HepG2 (cell line): Measurements from ENCODE around the gene EIF5A2. TPM values are rescaled to one million over a fixed set of nuclear protein-coding genes. Genes with fewer than 3 reads are reported as not detected.

Experiments
- AKAP8 ChIP-seq: sonication (generic); formaldehyde crosslinking; IDR thresholded peaks from 2 replicates; pipeline ENCODE4 v1.5.1; 2020; ENCODE audit warnings: mild to moderate bottlenecking, missing genetic modification reagents
- CHD4 ChIP-seq: fragments of 200-600 bp; sonication (generic); IDR thresholded peaks from 2 replicates; pipeline ENCODE4 v1.7.0; 2017; ENCODE audit warnings: mild to moderate bottlenecking, low read length, borderline replicate concordance
- DDIT3 ChIP-seq: sonication (generic); formaldehyde crosslinking; IDR thresholded peaks from 2 replicates; pipeline ENCODE4 v1.4.0; 2020; ENCODE audit warnings: mild to moderate bottlenecking, missing genetic modification reagents
- ETV5 ChIP-seq: IDR thresholded peaks from 2 replicates; pipeline ENCODE4 v1.6.1; 2018; ENCODE audit warnings: missing biosample characterization, missing genetic modification reagents, inconsistent platforms, borderline replicate concordance
- GATAD2A ChIP-seq: IDR thresholded peaks from 2 replicates; pipeline ENCODE4 v1.6.1; 2016
- GTF2F1 ChIP-seq: fragments of 150-350 bp; IDR thresholded peaks from 2 replicates; pipeline ENCODE4 v1.6.1; 2014; ENCODE audit warnings: low read length
- HDAC2 ChIP-seq: sonication (generic); formaldehyde crosslinking; IDR thresholded peaks from 2 replicates; pipeline ENCODE4 v1.4.0; 2020; ENCODE audit warnings: missing genetic modification reagents
- LCORL ChIP-seq, 2 experiments: fragments of 450-650 bp in 1 of 2; sonication (generic) in 1 of 2; formaldehyde crosslinking in 1 of 2; IDR thresholded peaks; 2 replicates each; pipeline versions ENCODE4 v1.5.0 to v1.6.1; 2017 to 2020; ENCODE audit warnings: antibody characterized with exemption in 1 of 2, missing genetic modification reagents in 1 of 2
- MBD4 ChIP-seq: IDR thresholded peaks from 2 replicates; pipeline ENCODE4 v1.6.1; 2012; ENCODE audit warnings: low read length, inconsistent platforms, borderline replicate concordance
- MTERF4 ChIP-seq: sonication (generic); formaldehyde crosslinking; IDR thresholded peaks from 2 replicates; pipeline ENCODE4 v1.8.0; 2023; ENCODE audit warnings: mild to moderate bottlenecking, missing genetic modification reagents
- NFIB ChIP-seq: sonication (generic); formaldehyde crosslinking; IDR thresholded peaks from 2 replicates; pipeline ENCODE4 v1.9.0; 2021; ENCODE audit warnings: missing genetic modification reagents, mild to moderate bottlenecking, borderline replicate concordance
- NPAS2 ChIP-seq: sonication (generic); formaldehyde crosslinking; IDR thresholded peaks from 2 replicates; pipeline ENCODE4 v1.8.0; 2022; ENCODE audit warnings: mild to moderate bottlenecking, missing genetic modification reagents, borderline replicate concordance
- PAF1 ChIP-seq: IDR thresholded peaks from 2 replicates; pipeline ENCODE4 v1.6.1; 2016; ENCODE audit warnings: missing genetic modification reagents, missing compliant biosample characterization
- POLR2A ChIP-seq, 2 experiments: IDR thresholded peaks; 2 replicates each; pipeline ENCODE4 v1.6.1; 2011; ENCODE audit warnings: low read depth in 2 of 2, low read length in 2 of 2, mild to moderate bottlenecking in 1 of 2, moderate library complexity in 1 of 2; ENCODE audit not compliant: insufficient read depth in 1 of 2
- POLR2AphosphoS5 ChIP-seq: IDR thresholded peaks from 2 replicates; pipeline ENCODE4 v1.6.1; 2012; ENCODE audit warnings: low read depth, low read length
- RFXAP ChIP-seq: sonication (generic); formaldehyde crosslinking; IDR thresholded peaks from 2 replicates; pipeline ENCODE4 v1.4.0; 2020; ENCODE audit warnings: missing genetic modification reagents, borderline replicate concordance
- TCF12 ChIP-seq, 2 experiments: fragments of 450-650 bp in 1 of 2; sonication (generic) in 1 of 2; formaldehyde crosslinking in 1 of 2; IDR thresholded peaks; 2 replicates each; pipeline versions ENCODE4 v1.6.1 to v1.8.0; 2017 to 2022; ENCODE audit warnings: antibody characterized with exemption in 1 of 2, mild to moderate bottlenecking in 1 of 2, missing genetic modification reagents in 1 of 2, moderate library complexity in 1 of 2
- TOPORS ChIP-seq: sonication (generic); formaldehyde crosslinking; IDR thresholded peaks from 2 replicates; pipeline ENCODE4 v1.8.0; 2023; ENCODE audit warnings: mild to moderate bottlenecking, missing genetic modification reagents
- TRIM24 ChIP-seq: sonication (generic); formaldehyde crosslinking; IDR thresholded peaks from 2 replicates; pipeline ENCODE4 v1.8.0; 2022; ENCODE audit warnings: mild to moderate bottlenecking, missing genetic modification reagents
- ZIK1 ChIP-seq: sonication (generic); formaldehyde crosslinking; IDR thresholded peaks from 2 replicates; pipeline ENCODE4 v1.5.0; 2020; ENCODE audit warnings: mild to moderate bottlenecking, low read depth, missing genetic modification reagents, borderline replicate concordance
- ZNF792 ChIP-seq: IDR thresholded peaks from 2 replicates; pipeline ENCODE4 v1.6.1; 2016
- polyA plus RNA-seq, 8 experiments: library from polyadenylated mRNA; depleted of rRNA in 3 of 8; stranded (reverse) in 7 of 8; unstranded in 1 of 8; fragments of >200 nt; fragmentation: Illumina TruSeq in 4 of 8; extraction: Trizol in 4 of 8; gene quantifications; 2 replicates each; pipeline versions ENCODE4 v1.2.1 to v1.2.3, GENCODE V29; 2011 to 2016; ENCODE audit warnings: low read depth in 4 of 8, missing spikeins in 1 of 8, mixed read lengths in 1 of 8; ENCODE audit not compliant: insufficient read depth in 1 of 8
- total RNA-seq, 5 experiments: library from RNA; depleted of rRNA; stranded (reverse); fragments of >200 nt; fragmentation: Illumina TruSeq; extraction: Trizol; gene quantifications; 2 replicates each; pipeline ENCODE4 v1.2.3, GENCODE V29; 2016; ENCODE audit warnings: low read depth in 1 of 5

EIF5A2 gene
- total and polyA plus RNA-seq, 2 of the 13 experiments (the other 11 are each of a cell fraction or from before 2014, with no cell fraction given): 3.5 to 9.4 TPM

- TF ChIP-seq CHD4 (peak; percentile 59; the same call in 1 of the 2 replicates), DDIT3 (no peak), GATAD2A (CRISPR knock-in tag) (no peak), GTF2F1 (no peak), ZNF792 (CRISPR knock-in tag) (no peak), TRIM24 (CRISPR knock-in tag) (no peak), NPAS2 (CRISPR knock-in tag) (no peak), LCORL (IDR thresholded peaks at IDR 0.05) (0 out of 2 replicates have a peak, but pooled peaks have one; percentile 21), LCORL (CRISPR knock-in tag; IDR thresholded peaks at IDR 0.05) (no peak), MBD4 (0 out of 2 replicates have a peak, but pooled peaks have one; percentile 17), ETV5 (no peak), PAF1 (CRISPR knock-in tag) (0 out of 2 replicates have a peak, but pooled peaks have one; percentile 33), NFIB (CRISPR knock-in tag) (no peak), POLR2AphosphoS5 (peak; percentile 37; the same call in 1 of the 2 replicates), ZIK1 (CRISPR knock-in tag) (no peak), HDAC2 (no peak), TOPORS (no peak), MTERF4 (no peak), POLR2A (IDR thresholded peaks at IDR 0.05; ENCODE audit: insufficient read depth in 1 of 2, low read depth in 2 of 2, low read length in 2 of 2) (peak in 1 of 2 experiments; percentile 83; a peak in 2 of 4 replicates), AKAP8 (CRISPR knock-in tag) (no peak), RFXAP (no peak), TCF12 (IDR thresholded peaks at IDR 0.05) (no peak), TCF12 (CRISPR knock-in tag; IDR thresholded peaks at IDR 0.05) (0 out of 2 replicates have a peak, but pooled peaks have one; percentile 1)
These were observed 39.7 kb downstream of the EIF5A2 start (continued) for GRCh38 chr3:170868577-170869238.
